AG04450 (cell line): Measurements from ENCODE around the gene UBE2I. TPM values are rescaled to one million over a fixed set of nuclear protein-coding genes. Genes with fewer than 3 reads are reported as not detected.

Source experiments
- CTCF ChIA-PET: fragments of 300-600, 350-600 bp; formaldehyde crosslinking; extraction: SDS; loops from one replicate; lab custom pipeline; 2022; ENCODE audit warnings: antibody characterized with exemption, inconsistent platforms; lab: Charles Lee
- POLR2A ChIA-PET: fragments of 350-600 bp; formaldehyde crosslinking; extraction: SDS; loops from one replicate; lab custom pipeline; 2021; ENCODE audit warnings: antibody characterized with exemption, inconsistent platforms; lab: Yijun Ruan, JAX
- DNase-seq: peaks from one replicate; pipeline ENCODE4 v3.0.0-alpha.2; 2011; ENCODE audit warnings: low read depth, low spot score
- H3K27ac ChIP-seq: one replicate; pipeline ENCODE4 v1.5.1; 2012; ENCODE audit warnings: low read depth, low read length, control low read depth
- H3K27me3 ChIP-seq: one replicate; pipeline ENCODE4 v1.6.0; 2012; ENCODE audit warnings: low read length; ENCODE audit not compliant: control insufficient read depth, insufficient read depth
- H3K4me3 ChIP-seq: 2 replicates; pipeline ENCODE4 v1.5.1; 2011; ENCODE audit warnings: mild to moderate bottlenecking, low read depth, low read length, control low read depth
- H3K9me3 ChIP-seq: 2 replicates; pipeline ENCODE4 v1.5.1; 2012; ENCODE audit warnings: low read length; ENCODE audit not compliant: control insufficient read depth, insufficient read depth
- polyA plus RNA-seq: library from polyadenylated mRNA; depleted of rRNA; stranded (reverse); fragments of >200 nt; gene quantifications from 2 replicates; pipeline ENCODE4 v1.2.3, GENCODE V29; 2011
- TF ChIP-seq, protein P1 (sequence below): IDR thresholded peaks from 2 replicates; pipeline ENCODE4 v1.5.1; 2011; ENCODE audit warnings: low read depth, low read length, control low read depth, inconsistent platforms

UBE2I gene
- polyA plus RNA-seq, 1 experiment = 165 TPM

DNA sequence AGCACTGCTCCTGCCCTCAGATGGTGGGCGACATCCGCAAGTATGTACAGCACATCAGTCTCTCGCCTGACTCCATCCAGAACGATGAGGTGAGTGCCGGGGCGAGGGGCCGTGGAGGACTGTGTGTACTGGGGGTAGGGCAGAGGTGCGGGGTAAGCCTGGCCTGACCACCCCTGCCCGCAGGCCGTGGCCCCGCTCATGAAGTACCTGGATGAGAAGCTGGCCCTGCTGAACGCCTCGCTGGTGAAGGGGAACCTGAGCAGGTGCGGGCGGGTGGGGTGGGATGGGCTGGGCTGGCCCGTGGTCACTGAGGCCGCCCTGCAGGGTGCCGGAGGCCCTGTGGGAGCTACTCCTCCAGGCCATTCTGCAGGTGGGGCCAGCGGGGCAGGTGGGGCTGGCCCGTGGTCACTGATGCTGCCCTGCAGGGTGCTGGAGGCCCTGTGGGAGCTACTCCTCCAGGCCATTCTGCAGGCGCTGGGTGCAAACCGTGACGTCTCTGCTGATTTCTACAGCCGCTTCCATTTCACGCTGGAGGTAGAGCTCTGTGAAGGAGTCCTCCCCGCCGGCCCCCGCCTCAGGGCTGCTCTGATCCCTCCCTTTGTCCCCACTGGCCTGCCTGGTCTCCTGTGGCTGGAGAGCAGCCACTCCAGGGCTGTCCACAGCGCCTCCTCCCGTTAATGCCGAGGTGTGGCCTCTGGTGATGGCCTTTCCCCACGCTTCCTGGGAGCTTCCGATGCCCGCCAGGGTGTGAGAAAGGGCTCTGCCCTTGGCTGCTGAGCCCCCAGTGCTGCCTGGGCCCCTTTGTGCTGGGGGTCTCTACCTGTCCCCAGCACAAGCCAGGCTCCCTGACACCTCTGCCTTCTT, 37.2 kb downstream of the UBE2I start:
- CTCF ChIA-PET = no interaction called here
- TF ChIP-seq, protein P1, sequence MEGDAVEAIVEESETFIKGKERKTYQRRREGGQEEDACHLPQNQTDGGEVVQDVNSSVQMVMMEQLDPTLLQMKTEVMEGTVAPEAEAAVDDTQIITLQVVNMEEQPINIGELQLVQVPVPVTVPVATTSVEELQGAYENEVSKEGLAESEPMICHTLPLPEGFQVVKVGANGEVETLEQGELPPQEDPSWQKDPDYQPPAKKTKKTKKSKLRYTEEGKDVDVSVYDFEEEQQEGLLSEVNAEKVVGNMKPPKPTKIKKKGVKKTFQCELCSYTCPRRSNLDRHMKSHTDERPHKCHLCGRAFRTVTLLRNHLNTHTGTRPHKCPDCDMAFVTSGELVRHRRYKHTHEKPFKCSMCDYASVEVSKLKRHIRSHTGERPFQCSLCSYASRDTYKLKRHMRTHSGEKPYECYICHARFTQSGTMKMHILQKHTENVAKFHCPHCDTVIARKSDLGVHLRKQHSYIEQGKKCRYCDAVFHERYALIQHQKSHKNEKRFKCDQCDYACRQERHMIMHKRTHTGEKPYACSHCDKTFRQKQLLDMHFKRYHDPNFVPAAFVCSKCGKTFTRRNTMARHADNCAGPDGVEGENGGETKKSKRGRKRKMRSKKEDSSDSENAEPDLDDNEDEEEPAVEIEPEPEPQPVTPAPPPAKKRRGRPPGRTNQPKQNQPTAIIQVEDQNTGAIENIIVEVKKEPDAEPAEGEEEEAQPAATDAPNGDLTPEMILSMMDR = no peak
- no peak for DNase-seq
- Histone ChIP-seq H3K27me3 (no peaks in the 10 kb centered on the region), H3K9me3 (no peaks in the 10 kb centered on the region; the same call in 1 of the 2 replicates), H3K4me3 (no peak overlapping the region), H3K27ac (no peak overlapping the region)
- POLR2A ChIA-PET = interaction anchor here (0.6 kb wide), 1 partner anchor 62 kb away, joined by 3 read pairs; no protein-coding TSS in a partner anchor

DNA sequence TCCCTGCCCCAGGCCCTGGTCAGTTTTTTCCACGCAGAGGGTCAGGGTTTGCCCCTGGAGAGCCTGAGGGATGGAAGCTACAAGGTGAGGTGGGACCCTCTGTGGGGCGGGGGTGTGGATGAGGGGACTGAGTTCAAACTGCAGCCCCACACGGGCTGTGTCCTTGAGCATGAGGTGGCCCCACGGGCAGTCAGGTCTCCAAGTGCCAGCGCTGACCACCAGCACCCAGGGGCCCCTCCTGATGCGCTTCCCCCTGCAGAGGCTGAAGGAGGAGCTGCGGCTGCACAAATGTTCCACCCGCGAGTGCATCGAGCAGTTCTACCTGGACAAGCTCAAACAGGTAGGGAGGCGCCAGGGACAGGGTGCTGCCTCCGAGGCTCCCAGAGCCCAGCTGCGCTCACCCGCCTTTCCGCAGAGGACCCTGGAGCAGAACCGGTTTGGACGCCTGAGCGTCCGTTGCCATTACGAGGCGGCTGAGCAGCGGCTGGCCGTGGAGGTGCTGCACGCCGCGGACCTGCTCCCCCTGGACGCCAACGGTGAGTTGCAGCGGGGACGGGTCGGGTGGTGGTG, 37.9 kb downstream of the UBE2I start:
- no peaks in the 10 kb centered on the region for H3K27me3 ChIP-seq
- peaks cover 3% of the 10 kb centered on the region; the same call in 1 of the 2 replicates for H3K9me3 ChIP-seq
- CTCF ChIA-PET = no interaction called here
- POLR2A ChIA-PET = interaction anchor here (0.6 kb wide), 1 partner anchor 61 kb away, joined by 3 read pairs; no protein-coding TSS in a partner anchor
- TF ChIP-seq, protein P1 = no peak
- H3K4me3 ChIP-seq = no peak overlapping the region
- no peak overlapping the region for H3K27ac ChIP-seq
- no peak for DNase-seq

- no peak overlapping the region for H3K27ac ChIP-seq
- POLR2A ChIA-PET = no interaction called here
- no peak overlapping the region for H3K4me3 ChIP-seq
- H3K9me3 ChIP-seq = peaks cover 3% of the 10 kb centered on the region; the same call in 1 of the 2 replicates
- no peaks in the 10 kb centered on the region for H3K27me3 ChIP-seq
- TF ChIP-seq, protein P1 = no peak
- CTCF ChIA-PET = no interaction called here
- no peak for DNase-seq
These were observed 38.5 kb downstream of the UBE2I start for GRCh38 chr16:1347962-1348361.

- ChIA-PET CTCF (no interaction called here), POLR2A (no interaction called here)
- peaks cover 3% of the 10 kb centered on the region; the same call in 1 of the 2 replicates for H3K9me3 ChIP-seq
- H3K4me3 ChIP-seq = no peak overlapping the region
- DNase-seq = no peak
- TF ChIP-seq, protein P1 = no peak
- H3K27ac ChIP-seq = no peak overlapping the region
- no peaks in the 10 kb centered on the region for H3K27me3 ChIP-seq
These were observed 39.0 kb downstream of the UBE2I start for GRCh38 chr16:1348441-1348840.

DNA sequence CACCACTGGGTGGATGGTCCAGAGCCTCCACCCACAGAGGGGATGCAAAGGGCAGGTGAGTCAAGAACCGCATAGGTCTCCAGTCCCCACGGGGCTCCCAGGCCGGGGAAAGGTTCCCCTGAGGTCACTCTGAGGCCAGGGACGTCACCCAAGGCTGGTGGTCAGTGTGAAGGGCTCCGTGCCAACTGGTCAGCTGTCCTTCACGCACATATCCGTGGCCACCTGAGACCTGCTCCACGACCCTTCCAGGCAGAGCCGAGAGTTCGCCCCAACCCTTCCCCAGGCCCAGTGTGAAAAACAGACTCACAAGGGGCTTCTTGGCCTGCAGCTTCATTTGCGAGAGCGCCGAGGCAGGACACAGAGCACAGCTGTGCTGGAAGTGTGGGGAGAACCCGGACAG, 39.5 kb downstream of the UBE2I start:
- Histone ChIP-seq H3K4me3 (no peak overlapping the region), H3K27me3 (no peaks in the 10 kb centered on the region), H3K27ac (no peak overlapping the region), H3K9me3 (peaks cover 3% of the 10 kb centered on the region; the same call in 1 of the 2 replicates)
- POLR2A ChIA-PET = no interaction called here
- TF ChIP-seq, protein P1 = no peak
- CTCF ChIA-PET = no interaction called here
- DNase-seq = no peak
